AG09319 (cell line): ENCODE results near the gene SORBS2.

Source experiments
- DNase-seq: peaks from one replicate; pipeline ENCODE4 v3.0.0-alpha.2; 2010; ENCODE audit warnings: low read depth; ENCODE audit errors: extremely low read depth
- TF ChIP-seq, protein P1 (sequence below): IDR thresholded peaks from 2 replicates; pipeline ENCODE4 v1.5.1; 2011; ENCODE audit warnings: low read depth, mild to moderate bottlenecking, inconsistent platforms, low read length, moderate library complexity

SORBS2 gene

DNA sequence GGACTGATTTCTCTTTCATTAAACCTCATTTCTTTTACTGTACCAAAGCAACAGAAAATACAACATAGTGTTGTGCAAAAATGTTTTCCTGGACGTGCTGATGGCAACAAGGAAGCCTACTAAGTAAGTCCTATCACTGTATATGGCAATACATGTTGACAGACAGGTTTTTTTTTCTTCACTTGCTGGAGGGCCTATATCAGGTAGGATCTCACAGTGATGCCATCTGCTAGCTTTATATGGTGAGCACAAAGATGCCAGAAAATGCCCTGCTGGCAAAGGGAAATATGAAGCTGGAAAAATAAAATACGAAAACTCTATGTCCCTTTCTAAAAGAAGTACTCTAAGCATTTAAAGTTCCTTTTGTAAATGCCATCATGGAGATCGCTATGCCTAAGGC lies 157.7 kb downstream of the SORBS2 start:
- no peak for DNase-seq
- TF ChIP-seq, protein P1, sequence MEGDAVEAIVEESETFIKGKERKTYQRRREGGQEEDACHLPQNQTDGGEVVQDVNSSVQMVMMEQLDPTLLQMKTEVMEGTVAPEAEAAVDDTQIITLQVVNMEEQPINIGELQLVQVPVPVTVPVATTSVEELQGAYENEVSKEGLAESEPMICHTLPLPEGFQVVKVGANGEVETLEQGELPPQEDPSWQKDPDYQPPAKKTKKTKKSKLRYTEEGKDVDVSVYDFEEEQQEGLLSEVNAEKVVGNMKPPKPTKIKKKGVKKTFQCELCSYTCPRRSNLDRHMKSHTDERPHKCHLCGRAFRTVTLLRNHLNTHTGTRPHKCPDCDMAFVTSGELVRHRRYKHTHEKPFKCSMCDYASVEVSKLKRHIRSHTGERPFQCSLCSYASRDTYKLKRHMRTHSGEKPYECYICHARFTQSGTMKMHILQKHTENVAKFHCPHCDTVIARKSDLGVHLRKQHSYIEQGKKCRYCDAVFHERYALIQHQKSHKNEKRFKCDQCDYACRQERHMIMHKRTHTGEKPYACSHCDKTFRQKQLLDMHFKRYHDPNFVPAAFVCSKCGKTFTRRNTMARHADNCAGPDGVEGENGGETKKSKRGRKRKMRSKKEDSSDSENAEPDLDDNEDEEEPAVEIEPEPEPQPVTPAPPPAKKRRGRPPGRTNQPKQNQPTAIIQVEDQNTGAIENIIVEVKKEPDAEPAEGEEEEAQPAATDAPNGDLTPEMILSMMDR = no peak

DNA sequence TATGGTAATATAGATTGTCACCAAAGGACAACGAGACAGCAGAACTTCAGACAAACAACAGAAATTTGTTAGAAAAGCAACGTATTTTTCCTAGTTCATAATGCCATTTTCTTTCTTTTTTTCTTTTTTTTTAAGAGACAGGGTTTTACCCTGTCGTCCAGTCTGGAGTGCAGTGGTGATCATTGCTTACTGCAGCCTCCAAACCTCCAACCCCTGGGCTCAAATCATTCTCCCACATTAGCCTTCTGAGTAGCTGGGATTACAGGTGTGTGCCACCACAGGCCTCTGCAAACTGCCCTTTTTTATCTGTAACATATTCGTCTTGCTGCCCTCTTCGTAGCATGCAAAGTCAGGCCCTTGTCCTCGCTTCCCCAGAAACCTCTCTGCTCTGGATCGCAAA lies 160.1 kb downstream of the SORBS2 start:
- DNase-seq = no peak
- TF ChIP-seq, protein P1 = no peak

- DNase-seq = no peak
- TF ChIP-seq, protein P1 = no peak
Observed at GRCh38 chr4:185651137-185651677, 160.8 kb downstream of the SORBS2 start.

DNA sequence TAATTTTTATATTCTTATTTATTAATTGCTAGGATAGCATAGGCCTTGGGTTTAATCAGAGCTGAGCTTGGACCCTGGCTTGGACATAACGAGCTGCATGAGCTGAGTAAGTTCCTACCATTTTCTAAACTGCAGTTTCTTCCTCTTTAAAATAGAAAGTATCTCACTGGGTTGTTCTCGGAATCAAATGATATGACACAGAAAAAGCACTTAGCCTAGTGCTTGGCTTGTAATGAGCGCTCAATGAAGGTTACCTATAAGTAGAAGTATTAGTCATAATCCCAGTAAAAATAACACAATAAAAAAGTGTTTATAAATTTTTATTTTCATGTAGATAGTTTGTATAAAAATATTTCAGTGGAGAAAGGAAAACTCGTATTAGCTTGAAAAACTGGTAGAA lies 163.4 kb downstream of the SORBS2 start:
- TF ChIP-seq, protein P1 = no peak
- DNase-seq = no peak

DNA sequence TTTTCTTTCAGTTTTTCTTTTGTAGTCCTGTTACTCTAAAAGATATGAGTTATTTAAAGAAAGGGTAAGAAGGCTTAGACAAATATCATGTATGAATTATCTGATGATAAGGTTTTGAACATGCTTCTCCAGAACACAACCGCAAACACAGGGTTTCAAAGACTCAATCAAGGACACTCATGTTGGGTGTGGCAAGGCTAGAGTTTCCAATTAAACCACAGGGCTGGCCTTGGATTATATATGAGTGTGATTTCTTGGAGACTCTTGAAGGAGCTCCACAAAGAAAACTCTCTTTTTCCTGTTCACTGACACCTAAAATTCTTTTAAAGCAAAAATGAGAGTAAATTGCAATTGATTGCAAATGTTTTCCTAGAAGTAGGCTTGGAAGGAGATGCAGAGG lies 166.6 kb downstream of the SORBS2 start:
- TF ChIP-seq, protein P1 = no peak
- DNase-seq = no peak

- TF ChIP-seq, protein P1 = no peak
- DNase-seq = no peak
Observed at GRCh38 chr4:185644408-185644807, 167.6 kb downstream of the SORBS2 start.

- TF ChIP-seq, protein P1 = no peak
- DNase-seq = no peak
Observed at GRCh38 chr4:185642907-185643306, 169.1 kb downstream of the SORBS2 start.
